Ovary (tissue), 9 donors: ENCODE results near the gene CNTRL. TPM values are rescaled to one million over a fixed set of nuclear protein-coding genes. Genes with fewer than 3 reads are reported as not detected.
A peak's percentile ranks its signal among the peaks of the same experiment; 100 is the strongest.

Experiments used
- DNase-seq, 5 donors: peaks; one replicate each; pipeline ENCODE4 v3.0.0-alpha.2; 2019 to 2020
- H3K27ac ChIP-seq, 2 donors: fragments of 200-600 bp; one replicate each; pipeline versions ENCODE4 v1.5.1 to v1.8.0; 2019 to 2022
- H3K27me3 ChIP-seq: fragments of 200-600 bp; one replicate; pipeline ENCODE4 v1.8.0; 2022
- H3K36me3 ChIP-seq: fragments of 200-600 bp; sonication (generic); one replicate; pipeline ENCODE4 v1.5.1; 2019
- H3K4me1 ChIP-seq: one replicate; pipeline ENCODE4 v1.8.1; 2013; ENCODE audit warnings: mild to moderate bottlenecking, moderate library complexity; ENCODE audit not compliant: insufficient read depth
- H3K4me3 ChIP-seq: fragments of 200-600 bp; sonication (generic); one replicate; pipeline ENCODE4 v1.5.1; 2017
- H3K9me3 ChIP-seq, 2 donors: fragments of 200-600 bp in 1 of 2; sonication (generic) in 1 of 2; one replicate each; pipeline versions ENCODE4 v1.5.1 to v1.8.1; 2013 to 2019; ENCODE audit warnings: mild to moderate bottlenecking in 1 of 2, moderate library complexity in 1 of 2
- EP300 ChIP-seq: sonication (generic); formaldehyde crosslinking; IDR thresholded peaks from one replicate; pipeline ENCODE4 v1.6.1; 2017; ENCODE audit warnings: antibody characterized with exemption
- POLR2A ChIP-seq: fragments of 450-650 bp; IDR thresholded peaks from one replicate; pipeline ENCODE4 v1.6.1; 2017; ENCODE audit warnings: antibody characterized with exemption, mild to moderate bottlenecking, moderate library complexity
- WGBS, 3 donors: extraction: QIAGEN DNeasy Blood & Tissue Kit in 1 of 3; methylation state at CpG; one replicate each; pipeline versions ENCODE4 v1.1.5 to v1.1.7; 2013 to 2017; 5-methylcytosine and 5-hydroxymethylcytosine counted together
- intact Hi-C, 4 donors: fragments of 100-400 bp; cut with DNase I; formaldehyde crosslinking; loops; one replicate each; pipeline versions ENCODE4 v1.11.0 to v1.15.1; 2022 to 2023
- polyA plus RNA-seq, 2 donors: library from polyadenylated mRNA; stranded (reverse); fragments of 200-250 nt in 1 of 2; fragments of 350-450 nt in 1 of 2; fragmentation: Illumina TruSeq in 1 of 2; extraction: RNeasy Lipid Tissue Mini Kit (QIAGEN cat#74804) in 1 of 2; gene quantifications; one replicate each; pipeline ENCODE4 v1.2.3, GENCODE V29; 2013 to 2014
- total RNA-seq, 7 donors: library from RNA; depleted of rRNA in 2 of 7; stranded (reverse); fragments of >200 nt in 2 of 7; fragmentation: NEBNext Ultra II Directional in 3 of 7; extraction: Animal tissue kit (Norgen Biotek cat#: 25700) in 3 of 7; gene quantifications; one replicate each; pipeline versions ENCODE4 v1.1.0 to v1.2.4, GENCODE V29; 2016 to 2023
- TF ChIP-seq, protein P1 (sequence below), 3 donors: fragments of 450-650 bp in 2 of 3; fragments of 200-600 bp in 1 of 3; IDR thresholded peaks; one replicate each; pipeline versions ENCODE4 v1.5.1 to v1.8.0; 2016 to 2022; ENCODE audit warnings: antibody characterized with exemption in 3 of 3, mild to moderate bottlenecking in 1 of 3
- donor health status: DM: no; HTN: no; CAD: no; lungs with moderate emphysema.
- donor health status: DM: no; HTN: no; CAD: no.
- donor health status: Bipolar disorder and iron deficiency.
- donor health status: DM: yes; HTN: yes; CAD: no.
- donor health status: DM: no; HTN: no; CAD: no.
- donor health status: DM: yes; HTN: yes; CAD: no.

CNTRL gene
- total and polyA plus RNA-seq, 9 donors = 10.0 to 27.2 (median 19.0) TPM

DNA sequence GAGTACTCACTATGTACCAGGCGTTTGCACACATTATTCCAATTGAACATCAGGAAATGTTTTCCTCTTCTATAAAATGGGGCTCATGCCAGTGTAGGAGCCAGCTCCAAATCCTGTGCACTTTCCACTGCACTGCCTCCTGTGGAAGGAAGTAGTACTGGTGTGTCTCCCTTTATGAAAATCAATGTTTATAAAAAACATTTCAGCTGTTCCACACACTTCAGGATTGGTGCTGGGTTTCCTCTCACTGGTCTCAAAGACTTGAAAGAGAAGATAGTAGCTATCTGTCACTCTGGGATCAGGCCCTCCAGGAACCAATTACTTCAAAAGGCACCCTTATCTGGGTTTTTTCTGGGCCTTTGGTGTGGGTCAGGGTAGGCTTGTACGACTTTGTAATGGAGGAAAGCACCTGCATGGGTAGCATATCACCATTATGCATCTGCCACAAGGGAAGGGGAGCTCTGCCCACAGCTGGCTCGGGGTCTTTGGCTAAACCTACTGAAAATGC lies 94.4 kb downstream of the CNTRL start:
- Histone ChIP-seq H3K27me3 (no peaks in the 10 kb centered on the region), H3K27ac (no peak overlapping the region), H3K4me1 (no peaks in the 10 kb centered on the region), H3K4me3 (no peak overlapping the region), H3K36me3 (no peaks in the 10 kb centered on the region), H3K9me3 (no peaks in the 10 kb centered on the region)
- WGBS, 3 donors = 55 to 61% (median 58%) methylated on average over 3 of the region's 3 CpGs
- TF ChIP-seq, protein P1, sequence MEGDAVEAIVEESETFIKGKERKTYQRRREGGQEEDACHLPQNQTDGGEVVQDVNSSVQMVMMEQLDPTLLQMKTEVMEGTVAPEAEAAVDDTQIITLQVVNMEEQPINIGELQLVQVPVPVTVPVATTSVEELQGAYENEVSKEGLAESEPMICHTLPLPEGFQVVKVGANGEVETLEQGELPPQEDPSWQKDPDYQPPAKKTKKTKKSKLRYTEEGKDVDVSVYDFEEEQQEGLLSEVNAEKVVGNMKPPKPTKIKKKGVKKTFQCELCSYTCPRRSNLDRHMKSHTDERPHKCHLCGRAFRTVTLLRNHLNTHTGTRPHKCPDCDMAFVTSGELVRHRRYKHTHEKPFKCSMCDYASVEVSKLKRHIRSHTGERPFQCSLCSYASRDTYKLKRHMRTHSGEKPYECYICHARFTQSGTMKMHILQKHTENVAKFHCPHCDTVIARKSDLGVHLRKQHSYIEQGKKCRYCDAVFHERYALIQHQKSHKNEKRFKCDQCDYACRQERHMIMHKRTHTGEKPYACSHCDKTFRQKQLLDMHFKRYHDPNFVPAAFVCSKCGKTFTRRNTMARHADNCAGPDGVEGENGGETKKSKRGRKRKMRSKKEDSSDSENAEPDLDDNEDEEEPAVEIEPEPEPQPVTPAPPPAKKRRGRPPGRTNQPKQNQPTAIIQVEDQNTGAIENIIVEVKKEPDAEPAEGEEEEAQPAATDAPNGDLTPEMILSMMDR (IDR thresholded peaks at IDR 0.05) = peak in 2 of 3 donors; percentile 14 to 36
- TF ChIP-seq POLR2A (no peak), EP300 (no peak)
- intact Hi-C loops = no loop called here
- DNase-seq = peak in 4 of 5 donors; percentile 28 to 61 (median 40)

DNA sequence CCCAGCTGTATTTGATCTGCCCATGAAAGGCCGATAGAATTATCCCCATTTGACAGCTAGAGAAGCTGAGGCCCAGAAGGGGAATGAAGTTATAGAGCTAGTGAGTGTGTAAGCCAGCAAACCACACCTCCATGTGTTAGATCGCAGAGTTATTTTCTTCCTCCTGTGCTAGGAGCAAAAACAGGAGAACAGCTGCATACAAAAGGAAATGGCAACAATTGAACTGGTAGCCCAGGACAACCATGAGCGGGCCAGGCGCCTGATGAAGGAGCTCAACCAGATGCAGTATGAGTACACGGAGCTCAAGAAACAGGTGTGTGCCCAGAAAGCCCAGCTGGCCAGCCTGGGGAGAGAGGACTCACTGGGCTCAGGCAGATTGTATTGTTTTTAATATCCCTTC lies 96.5 kb downstream of the CNTRL start:
- Histone ChIP-seq H3K4me3 (no peak overlapping the region), H3K27me3 (no peaks in the 10 kb centered on the region), H3K9me3 (no peaks in the 10 kb centered on the region), H3K27ac (no peak overlapping the region), H3K36me3 (no peaks in the 10 kb centered on the region), H3K4me1 (no peaks in the 10 kb centered on the region)
- WGBS, 3 donors = 85 to 88% (median 86%) methylated on average over 5 of the region's 5 CpGs
- no peak for DNase-seq
- no peak for TF ChIP-seq EP300
- no peak for TF ChIP-seq POLR2A
- TF ChIP-seq, protein P1 (IDR thresholded peaks at IDR 0.05) = no peak
- intact Hi-C loops = no loop called here

GRCh38 chr9:121172726-121173487 lies 98.2 kb downstream of the CNTRL start:
- no peak overlapping the region for H3K4me3 ChIP-seq
- H3K4me1 ChIP-seq = no peaks in the 10 kb centered on the region
- TF ChIP-seq, protein P1 (IDR thresholded peaks at IDR 0.05) = no peak
- TF ChIP-seq POLR2A (no peak), EP300 (no peak)
- intact Hi-C loops = no loop called here
- H3K36me3 ChIP-seq = no peaks in the 10 kb centered on the region
- 89 to 100% (median 94%) methylated on average over 1 of the region's 1 CpG for WGBS, 3 donors
- no peaks in the 10 kb centered on the region for H3K9me3 ChIP-seq
- no peaks in the 10 kb centered on the region for H3K27me3 ChIP-seq
- no peak overlapping the region for H3K27ac ChIP-seq
- no peak for DNase-seq

DNA sequence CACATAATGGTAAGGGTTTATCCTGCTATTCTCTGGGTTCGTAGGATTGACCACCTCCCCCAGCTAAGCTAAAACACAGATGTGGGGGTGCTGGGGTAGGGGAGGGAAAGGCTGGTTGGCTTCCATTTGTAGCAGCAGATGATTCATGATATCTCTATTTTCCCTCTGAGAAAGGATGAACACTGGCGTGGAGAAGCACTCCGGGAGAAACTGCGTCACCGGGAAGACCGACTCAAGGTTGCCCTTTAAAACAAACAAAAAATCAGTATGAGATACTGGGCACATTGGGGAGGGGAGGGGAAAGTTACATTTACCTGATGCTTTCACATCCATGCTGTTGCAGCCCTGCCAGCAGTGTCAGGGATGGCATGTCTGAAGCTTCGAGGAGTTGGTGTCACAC lies 98.7 kb downstream of the CNTRL start:
- DNase-seq = no peak
- intact Hi-C loops = no loop called here
- WGBS, 3 donors = 92 to 95% (median 93%) methylated on average over 7 of the region's 7 CpGs

More for the DNA sequence above, 98.7 kb downstream of the CNTRL start:
- TF ChIP-seq EP300 (no peak), POLR2A (no peak)
- TF ChIP-seq, protein P1 (IDR thresholded peaks at IDR 0.05) = no peak
- H3K9me3 ChIP-seq = no peaks in the 10 kb centered on the region
- H3K27ac ChIP-seq = no peak overlapping the region
- no peak overlapping the region for H3K4me3 ChIP-seq
- H3K4me1 ChIP-seq = no peaks in the 10 kb centered on the region
- H3K27me3 ChIP-seq = no peaks in the 10 kb centered on the region
- no peaks in the 10 kb centered on the region for H3K36me3 ChIP-seq
